H9 (cell line): ENCODE data around the gene BEGAIN. TPM values are rescaled to one million over a fixed set of nuclear protein-coding genes. Genes with fewer than 3 reads are reported as not detected.

Experiments
- DNase-seq: peaks from one replicate; pipeline ENCODE4 v3.0.0-alpha.2; 2017
- H2AFZ ChIP-seq: one replicate; pipeline ENCODE4 v1.6.1; 2013; ENCODE audit warnings: mild to moderate bottlenecking, low read length, control low read depth, moderate library complexity
- H2AK5ac ChIP-seq: 2 replicates; pipeline ENCODE4 v1.6.1; 2013; ENCODE audit warnings: low read length, control low read depth, mixed read lengths; ENCODE audit not compliant: insufficient read length
- H2BK120ac ChIP-seq: one replicate; pipeline ENCODE4 v1.6.1; 2013; ENCODE audit warnings: low read depth, mild to moderate bottlenecking, low read length, control low read depth, inconsistent platforms; ENCODE audit not compliant: poor library complexity, severe bottlenecking
- H2BK12ac ChIP-seq: 2 replicates; pipeline ENCODE4 v1.6.1; 2013; ENCODE audit warnings: low read length, control low read depth, mixed read lengths, low read depth; ENCODE audit not compliant: insufficient read length
- H2BK15ac ChIP-seq: 2 replicates; pipeline ENCODE4 v1.6.1; 2013; ENCODE audit warnings: low read depth, low read length, control low read depth
- H2BK20ac ChIP-seq: one replicate; pipeline ENCODE4 v1.6.1; 2013; ENCODE audit warnings: low read depth, mild to moderate bottlenecking, low read length, control low read depth, inconsistent platforms; ENCODE audit not compliant: poor library complexity, severe bottlenecking
- H2BK5ac ChIP-seq: 2 replicates; pipeline ENCODE4 v1.6.1; 2013; ENCODE audit warnings: low read length, control low read depth, mixed read lengths; ENCODE audit not compliant: insufficient read length
- H3K14ac ChIP-seq: 2 replicates; pipeline ENCODE4 v1.6.1; 2013; ENCODE audit warnings: low read length, control low read depth; ENCODE audit not compliant: insufficient read depth
- H3K18ac ChIP-seq: 2 replicates; pipeline ENCODE4 v1.6.1; 2013; ENCODE audit warnings: low read depth, mild to moderate bottlenecking, mixed read lengths, low read length, control low read depth; ENCODE audit not compliant: insufficient read length
- H3K23ac ChIP-seq: 2 replicates; pipeline ENCODE4 v1.6.1; 2013; ENCODE audit warnings: low read length, control low read depth, mixed read lengths, low read depth; ENCODE audit not compliant: insufficient read length
- H3K23me2 ChIP-seq: 2 replicates; pipeline ENCODE4 v1.6.1; 2013; ENCODE audit warnings: low read depth, mild to moderate bottlenecking, mixed read lengths, low read length, control low read depth; ENCODE audit not compliant: insufficient read length, poor library complexity, severe bottlenecking
- H3K27ac ChIP-seq: 2 replicates; pipeline ENCODE4 v1.5.1; 2013; ENCODE audit warnings: low read length, control low read depth, mixed read lengths, low read depth; ENCODE audit not compliant: insufficient read length
- H3K27me3 ChIP-seq: 2 replicates; pipeline ENCODE4 v1.6.1; 2013; ENCODE audit warnings: low read length, control low read depth, inconsistent platforms; ENCODE audit not compliant: insufficient read depth
- H3K4ac ChIP-seq: 2 replicates; pipeline ENCODE4 v1.6.1; 2013; ENCODE audit warnings: low read depth, mild to moderate bottlenecking, control low read depth, inconsistent platforms, low read length, moderate library complexity
- H3K4me1 ChIP-seq: 2 replicates; pipeline ENCODE4 v1.6.1; 2013; ENCODE audit warnings: low read length, control low read depth, inconsistent platforms; ENCODE audit not compliant: insufficient read depth
- H3K4me2 ChIP-seq: 2 replicates; pipeline ENCODE4 v1.6.1; 2013; ENCODE audit warnings: low read length, control low read depth, mixed read lengths; ENCODE audit not compliant: insufficient read length, insufficient read depth
- H3K56ac ChIP-seq: 2 replicates; pipeline ENCODE4 v1.6.1; 2013; ENCODE audit warnings: low read depth, mild to moderate bottlenecking, mixed read lengths, low read length, control low read depth; ENCODE audit not compliant: insufficient read length
- H3K79me1 ChIP-seq: 2 replicates; pipeline ENCODE4 v1.6.1; 2013; ENCODE audit warnings: low read depth, mild to moderate bottlenecking, moderate library complexity, low read length, control low read depth, inconsistent platforms; ENCODE audit not compliant: insufficient read depth, poor library complexity, severe bottlenecking
- H3K79me2 ChIP-seq: 2 replicates; pipeline ENCODE4 v1.6.1; 2013; ENCODE audit warnings: low read length, control low read depth, inconsistent platforms; ENCODE audit not compliant: insufficient read depth
- H3K9ac ChIP-seq: 2 replicates; pipeline ENCODE4 v1.6.1; 2013; ENCODE audit warnings: low read length, control low read depth, mixed read lengths; ENCODE audit not compliant: insufficient read length; ENCODE audit errors: extremely low read depth
- H3K9me3 ChIP-seq: one replicate; pipeline ENCODE4 v1.6.1; 2013; ENCODE audit warnings: low read depth, low read length, inconsistent platforms; ENCODE audit not compliant: control insufficient read depth
- H3T11ph ChIP-seq: one replicate; pipeline ENCODE4 v1.6.1; 2013; ENCODE audit warnings: mild to moderate bottlenecking, low read length, control low read depth, inconsistent platforms
- H4K20me1 ChIP-seq: one replicate; pipeline ENCODE4 v1.6.1; 2013; ENCODE audit not compliant: control insufficient read depth, insufficient read length, insufficient read depth
- H4K5ac ChIP-seq: 2 replicates; pipeline ENCODE4 v1.6.1; 2013; ENCODE audit warnings: low read depth, mild to moderate bottlenecking, mixed read lengths, low read length, control low read depth; ENCODE audit not compliant: insufficient read length
- H4K8ac ChIP-seq: replicated peaks from 2 replicates; pipeline ENCODE4 v1.6.1; 2013; ENCODE audit warnings: low read length, control low read depth, mixed read lengths, low read depth; ENCODE audit not compliant: insufficient read length
- H4K91ac ChIP-seq: 2 replicates; pipeline ENCODE4 v1.6.1; 2013; ENCODE audit warnings: low read depth, mild to moderate bottlenecking, moderate library complexity, mixed read lengths, low read length, control low read depth; ENCODE audit not compliant: insufficient read length
- H3K27ac Mint-ChIP-seq, 3 experiments: 2 replicates in 2 of 3; 3 replicates in 1 of 3; pipeline ENCODE4 v1.8.0; 2020 to 2021; ENCODE audit warnings: mixed read lengths in 3 of 3, mild to moderate bottlenecking in 1 of 3, moderate library complexity in 1 of 3
- H3K27me3 Mint-ChIP-seq: 2 replicates; pipeline ENCODE4 v1.8.0; 2021; ENCODE audit warnings: low read depth, mild to moderate bottlenecking, moderate library complexity, mixed read lengths
- H3K36me3 Mint-ChIP-seq, 3 experiments: 2 replicates in 2 of 3; 3 replicates in 1 of 3; pipeline ENCODE4 v1.8.0; 2020 to 2021; ENCODE audit warnings: low read depth in 3 of 3, mixed read lengths in 3 of 3; ENCODE audit not compliant: insufficient read depth in 1 of 3
- H3K4me1 Mint-ChIP-seq, 2 experiments: 2 replicates each; pipeline ENCODE4 v1.8.0; 2020; ENCODE audit warnings: mixed read lengths in 2 of 2
- H3K4me3 Mint-ChIP-seq, 2 experiments: 2 replicates in 1 of 2; 3 replicates in 1 of 2; pipeline ENCODE4 v1.8.0; 2020 to 2021; ENCODE audit warnings: mild to moderate bottlenecking in 2 of 2, mixed read lengths in 2 of 2, moderate library complexity in 1 of 2
- H3K9me3 Mint-ChIP-seq, 2 experiments: 2 replicates in 1 of 2; 3 replicates in 1 of 2; pipeline ENCODE4 v1.8.0; 2020; ENCODE audit warnings: mild to moderate bottlenecking in 2 of 2, mixed read lengths in 2 of 2, moderate library complexity in 1 of 2
- CTCF ChIP-seq: fragments of 200-600 bp; sonication (generic); conservative IDR thresholded peaks from 3 replicates; pipeline ENCODE4 v1.8.0; 2021; ENCODE audit warnings: antibody characterized with exemption, mild to moderate bottlenecking
- WGBS: extraction: QIAGEN DNeasy Blood & Tissue Kit; methylation state at CpG from one replicate; pipeline ENCODE4 v1.1.7; 2013; ENCODE audit warnings: missing lambda C conversion rate, low lambda C conversion rate, mixed read lengths; ENCODE audit not compliant: insufficient read length; ENCODE audit errors: extremely low coverage; 5-methylcytosine and 5-hydroxymethylcytosine counted together
- total RNA-seq: library from RNA; stranded (reverse); gene quantifications from 2 replicates; pipeline ENCODE4 v1.2.1, GENCODE V29; 2021

The BEGAIN gene
- total RNA-seq, 1 experiment from 2014 or later, result 2.6 TPM

GRCh38 chr14:100575266-100575995 is 11.8 kb downstream of the BEGAIN start:
- Mint-ChIP-seq H3K4me1 (peaks cover 8 to 21% of the 10 kb centered on the region in 2 experiments), H3K36me3 (no peaks in the 10 kb centered on the region), H3K4me3 (no peak overlapping the region; a peak in 1 of 5 replicates), H3K9me3 (no peaks in the 10 kb centered on the region), H3K27ac (no peak overlapping the region), H3K27me3 (peaks cover 25% of the 10 kb centered on the region)
- Histone ChIP-seq H2BK5ac (no peak overlapping the region), H3K79me1 (no peaks in the 10 kb centered on the region), H3K79me2 (no peaks in the 10 kb centered on the region), H3K4me1 (no peaks in the 10 kb centered on the region; the same call in 1 of the 2 replicates), H4K20me1 (peaks cover 3% of the 10 kb centered on the region), H4K8ac (no peak overlapping the region), H3K56ac (no peak overlapping the region), H3K27ac (no peak overlapping the region), H3K14ac (no peak overlapping the region; the same call in 1 of the 2 replicates), H2BK120ac (no peak overlapping the region), H4K5ac (no peak overlapping the region), H3K18ac (no peak overlapping the region), H3K27me3 (no peaks in the 10 kb centered on the region), H2AFZ (no peak overlapping the region), H3K23ac (no peak overlapping the region), H4K91ac (no peak overlapping the region), H3K4ac (no peak overlapping the region), H3K4me2 (no peak overlapping the region), H3T11ph (no peak overlapping the region), H2BK15ac (no peak overlapping the region), H2AK5ac (no peak overlapping the region), H2BK20ac (no peak overlapping the region), H3K9me3 (no peaks in the 10 kb centered on the region), H3K23me2 (no peaks in the 10 kb centered on the region), H2BK12ac (no peak overlapping the region), H3K9ac (no peak overlapping the region)
- WGBS, result no CpG with 5 or more reads among the region's 11 CpGs
- no peak for TF ChIP-seq CTCF
- DNase-seq, result no peak
